Fibroblast of lung (primary cell): ENCODE data around the gene TGFBR2. TPM values are rescaled to one million over a fixed set of nuclear protein-coding genes. Genes with fewer than 3 reads are reported as not detected.

Source experiments
- DNase-seq, 2 donors: peaks; one replicate each; pipeline versions ENCODE4 v3.0.0 to v3.0.0-alpha.2; 2010; ENCODE audit warnings: low read depth in 2 of 2
- H2AFZ ChIP-seq: 2 replicates; pipeline ENCODE4 v1.5.1; 2012; ENCODE audit warnings: low read length, control low read depth, inconsistent platforms
- H3K27ac ChIP-seq: 2 replicates; pipeline ENCODE4 v1.5.1; 2011; ENCODE audit warnings: low read length, control low read depth; ENCODE audit not compliant: insufficient read depth
- H3K27me3 ChIP-seq: 2 replicates; pipeline ENCODE4 v1.5.1; 2011; ENCODE audit warnings: mild to moderate bottlenecking, low read length; ENCODE audit not compliant: control insufficient read depth, insufficient read depth
- H3K36me3 ChIP-seq: 2 replicates; pipeline ENCODE4 v1.5.1; 2011; ENCODE audit warnings: low read length; ENCODE audit not compliant: control insufficient read depth, insufficient read depth
- H3K4me1 ChIP-seq: 2 replicates; pipeline ENCODE4 v1.5.1; 2011; ENCODE audit warnings: low read length; ENCODE audit not compliant: control insufficient read depth, insufficient read depth; ENCODE audit errors: extremely low read depth
- H3K4me2 ChIP-seq: 2 replicates; pipeline ENCODE4 v1.5.1; 2011; ENCODE audit warnings: low read length, control low read depth; ENCODE audit not compliant: insufficient read depth; ENCODE audit errors: extremely low read depth
- H3K4me3 ChIP-seq, 4 experiments: fragments of 200-600 bp in 1 of 4; sonication (generic) in 1 of 4; replicated peaks in 1 of 4; 2 replicates each; pipeline ENCODE4 v1.5.1; 2011 to 2016; ENCODE audit warnings: low read length in 4 of 4, low read depth in 3 of 4, mild to moderate bottlenecking in 3 of 4, control low read depth in 2 of 4, inconsistent platforms in 1 of 4, mixed read lengths in 1 of 4; ENCODE audit not compliant: insufficient read depth in 1 of 4; ENCODE audit errors: control extremely low read depth in 1 of 4
- H3K79me2 ChIP-seq: 2 replicates; pipeline ENCODE4 v1.5.1; 2012; ENCODE audit warnings: mild to moderate bottlenecking, low read length, inconsistent platforms; ENCODE audit not compliant: control insufficient read depth, insufficient read depth
- H3K9ac ChIP-seq: 2 replicates; pipeline ENCODE4 v1.5.1; 2011; ENCODE audit warnings: mild to moderate bottlenecking, low read length, control low read depth; ENCODE audit not compliant: insufficient read depth
- H3K9me3 ChIP-seq: 2 replicates; pipeline ENCODE4 v1.5.1; 2012; ENCODE audit warnings: low read depth, low read length; ENCODE audit not compliant: control insufficient read depth, insufficient read depth
- H4K20me1 ChIP-seq: 2 replicates; pipeline ENCODE4 v1.5.1; 2011; ENCODE audit warnings: low read length; ENCODE audit not compliant: control insufficient read depth, insufficient read depth; ENCODE audit errors: extremely low read depth
- EZH2 ChIP-seq: IDR thresholded peaks from 2 replicates; pipeline ENCODE4 v1.5.1; 2012; ENCODE audit warnings: low read length, control low read depth, mild to moderate bottlenecking; ENCODE audit errors: missing control alignments
- polyA plus RNA-seq, 2 donors: library from polyadenylated mRNA; depleted of rRNA in 1 of 2; stranded (reverse) in 1 of 2; unstranded in 1 of 2; fragments of >200 nt; gene quantifications; 2 replicates each; pipeline ENCODE4 v1.2.1, GENCODE V29; 2011 to 2012; ENCODE audit warnings: missing spikeins in 1 of 2
- total RNA-seq: library from RNA; depleted of rRNA; stranded (reverse); fragments of >200 nt; gene quantifications from 2 replicates; pipeline ENCODE4 v1.2.1, GENCODE V29; 2014
- TF ChIP-seq, protein P1 (sequence below), 2 donors: IDR thresholded peaks in 1 of 2; conservative IDR thresholded peaks in 1 of 2; 1 replicate in 1 of 2; 2 replicates in 1 of 2; pipeline ENCODE4 v1.5.1; 2011 to 2012; ENCODE audit warnings: low read length in 2 of 2, control low read depth in 1 of 2, inconsistent platforms in 1 of 2, low read depth in 1 of 2, mild to moderate bottlenecking in 1 of 2

The TGFBR2 gene
- total and polyA plus RNA-seq, 2 donors (not counting 1 experiment from before 2014, with no cell fraction given): 93.0 to 126 TPM

DNA sequence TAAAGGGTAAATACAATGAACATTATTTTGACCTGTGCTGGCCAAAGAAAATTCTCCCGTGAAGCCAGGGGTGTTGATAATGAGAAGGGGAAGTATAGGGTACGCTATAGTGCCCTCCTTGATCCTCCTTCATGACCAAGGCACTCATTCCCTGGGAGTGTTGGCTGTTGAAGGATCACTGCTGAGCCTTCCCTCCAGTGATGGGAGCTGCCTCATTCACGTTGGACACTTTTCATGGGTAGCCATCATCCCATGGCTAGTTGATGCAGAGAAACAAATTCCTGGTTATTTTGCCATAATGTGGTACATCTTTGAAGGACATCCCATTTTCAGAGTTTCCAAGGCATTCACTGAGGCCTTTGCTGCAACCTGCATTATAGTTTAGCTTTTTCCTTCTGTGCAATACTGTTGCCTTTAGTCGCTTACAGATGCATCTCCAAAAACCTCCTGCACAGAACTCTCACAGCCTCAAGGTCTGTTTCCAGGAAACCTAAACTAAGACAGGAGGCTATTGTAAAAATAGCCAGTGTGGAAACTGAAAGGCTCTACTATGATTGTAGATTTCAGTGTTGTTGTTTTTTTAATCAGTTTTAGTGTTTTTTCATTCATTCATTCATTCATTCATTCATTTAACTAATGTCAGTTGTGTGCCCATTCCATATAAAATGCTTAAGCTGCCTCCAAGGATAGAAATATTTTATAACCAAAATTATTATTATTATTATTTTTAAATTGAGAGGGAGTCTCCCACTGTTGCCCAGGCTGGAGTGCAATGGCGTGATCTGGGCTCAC, 40.8 kb downstream of the TGFBR2 start:
- Histone ChIP-seq H3K36me3 (peaks cover 15% of the 10 kb centered on the region), H4K20me1 (no peaks in the 10 kb centered on the region)

DNA sequence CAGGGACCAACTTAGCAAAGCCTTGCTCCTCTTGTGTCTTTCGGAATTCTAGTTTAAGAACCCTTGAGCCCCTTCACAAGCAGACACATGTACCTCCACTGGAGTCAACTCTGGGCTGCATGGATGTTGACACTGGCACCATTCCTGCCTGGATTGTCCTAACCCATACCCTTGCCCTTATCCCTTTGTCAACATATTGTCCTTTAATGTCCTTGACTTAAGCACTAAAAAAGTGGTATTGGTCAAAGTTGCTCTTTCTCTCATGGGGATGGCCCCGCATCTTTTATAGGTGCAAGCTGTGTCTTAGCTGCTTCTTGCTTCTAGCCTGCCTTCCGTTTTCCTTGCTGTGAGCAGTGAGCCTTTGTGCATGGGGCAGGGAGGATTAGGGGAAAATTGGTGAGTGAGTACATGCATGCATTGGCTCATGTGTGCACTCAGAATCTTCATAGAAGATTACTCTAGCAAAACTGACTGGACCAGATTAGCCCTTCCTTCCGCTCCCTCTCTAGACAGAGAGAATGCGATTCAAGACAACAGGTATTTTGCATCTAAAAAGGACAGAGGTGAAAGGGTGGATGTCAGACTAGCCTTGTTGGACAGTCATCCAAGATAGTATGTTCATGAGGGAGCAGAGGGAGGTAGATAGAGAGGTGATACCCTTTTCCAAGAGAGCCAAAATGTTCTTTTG, 42.4 kb downstream of the TGFBR2 start:
- Histone ChIP-seq H3K9me3 (no peaks in the 10 kb centered on the region), H3K4me2 (no peak overlapping the region), H4K20me1 (no peaks in the 10 kb centered on the region), H3K4me3 (no peak overlapping the region), H3K9ac (no peak overlapping the region), H3K79me2 (peaks cover 5% of the 10 kb centered on the region), H3K27me3 (no peaks in the 10 kb centered on the region), H2AFZ (no peak overlapping the region), H3K4me1 (peaks cover 14% of the 10 kb centered on the region), H3K36me3 (peaks cover 15% of the 10 kb centered on the region), H3K27ac (peak overlapping the region; percentile 35)
- DNase-seq: no peak
- no peak for TF ChIP-seq EZH2

More for the DNA sequence above, 40.8 kb downstream of the TGFBR2 start:
- H3K4me3 ChIP-seq: no peak overlapping the region
- no peak overlapping the region for H3K27ac ChIP-seq
- DNase-seq: no peak
- no peak for TF ChIP-seq EZH2
- TF ChIP-seq, protein P1, sequence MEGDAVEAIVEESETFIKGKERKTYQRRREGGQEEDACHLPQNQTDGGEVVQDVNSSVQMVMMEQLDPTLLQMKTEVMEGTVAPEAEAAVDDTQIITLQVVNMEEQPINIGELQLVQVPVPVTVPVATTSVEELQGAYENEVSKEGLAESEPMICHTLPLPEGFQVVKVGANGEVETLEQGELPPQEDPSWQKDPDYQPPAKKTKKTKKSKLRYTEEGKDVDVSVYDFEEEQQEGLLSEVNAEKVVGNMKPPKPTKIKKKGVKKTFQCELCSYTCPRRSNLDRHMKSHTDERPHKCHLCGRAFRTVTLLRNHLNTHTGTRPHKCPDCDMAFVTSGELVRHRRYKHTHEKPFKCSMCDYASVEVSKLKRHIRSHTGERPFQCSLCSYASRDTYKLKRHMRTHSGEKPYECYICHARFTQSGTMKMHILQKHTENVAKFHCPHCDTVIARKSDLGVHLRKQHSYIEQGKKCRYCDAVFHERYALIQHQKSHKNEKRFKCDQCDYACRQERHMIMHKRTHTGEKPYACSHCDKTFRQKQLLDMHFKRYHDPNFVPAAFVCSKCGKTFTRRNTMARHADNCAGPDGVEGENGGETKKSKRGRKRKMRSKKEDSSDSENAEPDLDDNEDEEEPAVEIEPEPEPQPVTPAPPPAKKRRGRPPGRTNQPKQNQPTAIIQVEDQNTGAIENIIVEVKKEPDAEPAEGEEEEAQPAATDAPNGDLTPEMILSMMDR (conservative IDR thresholded peaks at IDR 0.05 in 1 of 2, IDR thresholded peaks at IDR 0.05 in 1 of 2; ENCODE audit: low read depth in 1 of 2, low read length in 2 of 2): no peak
- peaks cover 15% of the 10 kb centered on the region for H3K4me1 ChIP-seq
- H3K79me2 ChIP-seq: peaks cover 15% of the 10 kb centered on the region
- H3K4me2 ChIP-seq: no peak overlapping the region
- H2AFZ ChIP-seq: no peak overlapping the region
- no peaks in the 10 kb centered on the region for H3K27me3 ChIP-seq
- no peaks in the 10 kb centered on the region for H3K9me3 ChIP-seq
- no peak overlapping the region for H3K9ac ChIP-seq

DNA sequence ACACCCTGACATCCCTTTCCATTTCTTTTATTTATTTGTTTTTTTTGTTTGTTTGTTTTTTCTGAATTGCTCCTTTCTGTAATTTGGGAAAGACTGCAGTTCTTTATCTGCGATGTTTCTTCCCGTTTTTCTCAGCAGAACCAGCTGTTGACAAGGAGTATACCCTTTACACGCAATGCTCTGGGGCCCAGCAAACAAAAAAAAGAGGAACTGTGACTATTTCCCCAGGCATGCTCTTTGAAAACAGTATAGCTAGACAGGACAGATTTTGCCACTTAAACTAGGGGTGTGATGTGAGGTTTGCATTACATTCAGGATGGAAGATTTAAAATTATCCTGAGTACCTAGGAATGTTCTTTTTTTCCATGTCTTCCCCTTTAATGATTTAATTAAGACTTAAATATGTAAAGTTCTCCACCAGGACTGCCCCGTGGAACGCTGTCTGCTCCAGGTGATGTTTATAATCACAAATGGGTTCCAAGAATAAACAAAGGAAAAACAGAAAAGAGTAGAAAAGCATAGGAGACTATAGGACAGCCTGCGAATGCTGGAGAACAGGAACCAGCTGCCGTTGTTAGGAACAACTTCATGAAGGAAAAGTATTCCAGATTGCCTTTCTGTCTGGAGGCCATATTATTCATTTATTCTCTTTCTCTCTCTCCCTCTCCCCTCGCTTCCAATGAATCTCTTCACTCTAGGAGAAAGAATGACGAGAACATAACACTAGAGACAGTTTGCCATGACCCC, 43.3 kb downstream of the TGFBR2 start:
- Histone ChIP-seq H3K9me3 (no peaks in the 10 kb centered on the region), H3K4me1 (peaks cover 8% of the 10 kb centered on the region), H3K36me3 (peaks cover 15% of the 10 kb centered on the region), H3K27ac (peak overlapping the region; percentile 35), H3K4me3 (no peak overlapping the region), H3K9ac (no peak overlapping the region), H4K20me1 (no peaks in the 10 kb centered on the region), H2AFZ (no peak overlapping the region), H3K4me2 (no peak overlapping the region), H3K27me3 (no peaks in the 10 kb centered on the region), H3K79me2 (peaks cover 3% of the 10 kb centered on the region)
- peak; percentile 44 to 78 for DNase-seq
- TF ChIP-seq, protein P1 (conservative IDR thresholded peaks at IDR 0.05 in 1 of 2, IDR thresholded peaks at IDR 0.05 in 1 of 2; ENCODE audit: low read depth in 1 of 2, low read length in 2 of 2): no peak
- no peak for TF ChIP-seq EZH2
